PC-9 (cell line): Measurements from ENCODE around the gene GSTA5.

Experiments
- CTCF ChIP-seq: fragments of 200-600 bp; sonication (generic); conservative IDR thresholded peaks from 2 replicates; pipeline ENCODE4 v1.6.1; 2017; ENCODE audit warnings: mixed run types, antibody characterized with exemption, mild to moderate bottlenecking, moderate library complexity
- EZH2 ChIP-seq: fragments of 200-600 bp; sonication (generic); IDR thresholded peaks from 2 replicates; pipeline ENCODE4 v1.8.0; 2017; ENCODE audit warnings: antibody characterized with exemption, low read depth

GRCh38 chr6:52801188-52801841 lies 39.3 kb downstream of the GSTA5 start:
- TF ChIP-seq CTCF (no peak), EZH2 (no peak)
